HCT116 (cell line): ENCODE results near the gene SHISA6. TPM values are rescaled to one million over a fixed set of nuclear protein-coding genes. Genes with fewer than 3 reads are reported as not detected.

ENCODE experiments used
- ATAC-seq: fragments of 200-7000 bp; cut with Tn5 transposase; 2 replicates; pipeline ENCODE4 v1.9.1; 2020; ENCODE audit warnings: mild to moderate bottlenecking, moderate library complexity
- BruUV-seq: library from RNA; stranded (reverse); fragments of 400-500 nt; replicated peaks from 2 replicates; lab custom pipeline; 2021; lab: Mats Ljungman, UMichigan
- CTCF ChIA-PET: fragments of 300-600 bp; sonication (Branson Sonifier 250); formaldehyde crosslinking; loops from one replicate; lab custom pipeline; 2021; ENCODE audit warnings: antibody characterized with exemption; lab: Charles Lee
- POLR2A ChIA-PET: fragments of 300-600, 350-600 bp; sonication (Branson Sonifier 250); formaldehyde crosslinking; loops from one replicate; lab custom pipeline; 2021; ENCODE audit warnings: antibody characterized with exemption; lab: Charles Lee
- RAD21 ChIA-PET, 2 experiments: fragments of 300-600 bp; sonication (Branson Sonifier 250); formaldehyde crosslinking; loops; one replicate each; lab custom pipeline; 2023; ENCODE audit warnings: low total read pairs in 2 of 2; ENCODE audit not compliant: uncharacterized antibody in 2 of 2, unreplicated experiment in 2 of 2, low non-redundant PET in 1 of 2; lab: Charles Lee
- DNase-seq: peaks from one replicate; pipeline ENCODE4 v3.0.0-alpha.2; 2010; ENCODE audit warnings: low read depth, low spot score
- H2AFZ ChIP-seq: fragments of 200-600 bp; shearing (Covaris generic), sonication (generic); 2 replicates; pipeline ENCODE4 v1.6.1; 2017; ENCODE audit warnings: low read depth, mixed run types, mixed read lengths, antibody characterized with exemption, low read length; ENCODE audit not compliant: poor library complexity, severe bottlenecking
- H3K27ac ChIP-seq: 2 replicates; pipeline ENCODE4 v1.5.1; 2012; ENCODE audit warnings: low read depth, low read length
- H3K27me3 ChIP-seq: fragments of 200-600 bp; sonication (generic); 2 replicates; pipeline ENCODE4 v1.6.1; 2016; ENCODE audit warnings: mixed run types, low read length, mixed read lengths; ENCODE audit not compliant: insufficient read depth
- H3K36me3 ChIP-seq, 2 experiments: fragments of 200-500 bp in 1 of 2; fragments of 200-600 bp in 1 of 2; sonication (Bioruptor generic) in 1 of 2; sonication (generic) in 1 of 2; 2 replicates each; pipeline versions ENCODE4 v1.5.1 to v1.6.1; 2014 to 2016; ENCODE audit warnings: low read length in 2 of 2, inconsistent platforms in 1 of 2, mixed read lengths in 1 of 2, mixed run types in 1 of 2; ENCODE audit not compliant: insufficient read depth in 2 of 2, control insufficient read depth in 1 of 2
- H3K4me1 ChIP-seq, 2 experiments: fragments of 200-600 bp in 1 of 2; sonication (generic) in 1 of 2; 2 replicates each; pipeline versions ENCODE4 v1.5.1 to v1.6.1; 2012 to 2017; ENCODE audit warnings: low read length in 2 of 2, inconsistent platforms in 1 of 2, mild to moderate bottlenecking in 1 of 2, mixed read lengths in 1 of 2, mixed run types in 1 of 2, moderate library complexity in 1 of 2; ENCODE audit not compliant: insufficient read depth in 2 of 2, control insufficient read depth in 1 of 2
- H3K4me2 ChIP-seq: fragments of 200-600 bp; sonication (generic); 2 replicates; pipeline ENCODE4 v1.6.1; 2017; ENCODE audit warnings: mixed run types, low read length, mixed read lengths
- H3K4me3 ChIP-seq, 2 experiments: fragments of 200-600 bp in 1 of 2; sonication (generic) in 1 of 2; replicated peaks in 1 of 2; 2 replicates each; pipeline ENCODE4 v1.5.1; 2011 to 2016; ENCODE audit warnings: low read length in 2 of 2, control low read depth in 1 of 2, low read depth in 1 of 2, mild to moderate bottlenecking in 1 of 2, mixed read lengths in 1 of 2, mixed run types in 1 of 2
- H3K79me2 ChIP-seq: fragments of 200-600 bp; sonication (generic); 2 replicates; pipeline ENCODE4 v1.6.1; 2017; ENCODE audit warnings: mild to moderate bottlenecking, mixed run types, low read length, moderate library complexity, mixed read lengths; ENCODE audit not compliant: insufficient read depth
- H3K9ac ChIP-seq: fragments of 200-600 bp; sonication (generic); 2 replicates; pipeline ENCODE4 v1.6.1; 2016; ENCODE audit warnings: low read length, mixed read lengths
- H3K9me2 ChIP-seq: fragments of 200-600 bp; sonication (generic), shearing (Covaris generic); 2 replicates; pipeline ENCODE4 v1.6.1; 2017; ENCODE audit warnings: mixed run types, mild to moderate bottlenecking, moderate library complexity; ENCODE audit not compliant: insufficient read depth
- H3K9me3 ChIP-seq, 2 experiments: fragments of 200-500 bp in 1 of 2; fragments of 200-600 bp in 1 of 2; sonication (Bioruptor generic) in 1 of 2; sonication (generic) in 1 of 2; 2 replicates each; pipeline ENCODE4 v1.6.1; 2014 to 2017; ENCODE audit warnings: low read length in 2 of 2, mixed read lengths in 2 of 2, inconsistent platforms in 1 of 2, low read depth in 1 of 2, mild to moderate bottlenecking in 1 of 2, mixed run types in 1 of 2, moderate library complexity in 1 of 2; ENCODE audit not compliant: control insufficient read depth in 1 of 2, insufficient read depth in 1 of 2
- H4K20me1 ChIP-seq: fragments of 200-600 bp; sonication (generic), shearing (Covaris generic); 2 replicates; pipeline ENCODE4 v1.6.1; 2017; ENCODE audit warnings: mixed run types, mild to moderate bottlenecking, moderate library complexity; ENCODE audit not compliant: insufficient read depth
- ATF3 ChIP-seq: IDR thresholded peaks from 2 replicates; pipeline ENCODE4 v1.6.1; 2012
- CBX3 ChIP-seq: IDR thresholded peaks from 2 replicates; pipeline ENCODE4 v1.6.1; 2012; ENCODE audit warnings: low read depth
- CEBPB ChIP-seq: IDR thresholded peaks from 2 replicates; pipeline ENCODE4 v1.6.1; 2012; ENCODE audit warnings: low read depth
- CTCF ChIP-seq, 3 experiments: fragments of 200-600 bp in 1 of 3; sonication (generic) in 1 of 3; IDR thresholded peaks in 2 of 3; conservative IDR thresholded peaks in 1 of 3; 2 replicates each; pipeline ENCODE4 v1.5.1; 2012 to 2017; ENCODE audit warnings: low read depth in 2 of 3, low read length in 2 of 3, antibody characterized with exemption in 1 of 3, borderline replicate concordance in 1 of 3, control low read depth in 1 of 3, mild to moderate bottlenecking in 1 of 3, mixed read lengths in 1 of 3, mixed run types in 1 of 3, moderate library complexity in 1 of 3; ENCODE audit not compliant: insufficient read depth in 1 of 3
- EGR1 ChIP-seq: IDR thresholded peaks from 2 replicates; pipeline ENCODE4 v1.6.1; 2012; ENCODE audit warnings: low read depth
- ELF1 ChIP-seq: IDR thresholded peaks from 2 replicates; pipeline ENCODE4 v1.6.1; 2012; ENCODE audit warnings: low read depth, borderline replicate concordance
- EZH2 ChIP-seq: fragments of 200-600 bp; sonication (generic); IDR thresholded peaks from 2 replicates; pipeline ENCODE4 v1.6.1; 2017; ENCODE audit warnings: antibody characterized with exemption, mixed run types
- EZH2phosphoT487 ChIP-seq: fragments of 200-600 bp; IDR thresholded peaks from 2 replicates; pipeline ENCODE4 v1.6.1; 2018; ENCODE audit warnings: antibody characterized with exemption, borderline replicate concordance
- FOSL1 ChIP-seq: IDR thresholded peaks from 2 replicates; pipeline ENCODE4 v1.6.1; 2012; ENCODE audit warnings: low read depth
- JUND ChIP-seq: IDR thresholded peaks from 2 replicates; pipeline ENCODE4 v1.6.1; 2012
- POLR2A ChIP-seq: IDR thresholded peaks from 2 replicates; pipeline ENCODE4 v1.7.0; 2011; ENCODE audit warnings: borderline replicate concordance; ENCODE audit not compliant: insufficient read depth, insufficient read length; ENCODE audit errors: extremely low read depth
- RAD21 ChIP-seq: IDR thresholded peaks from 2 replicates; pipeline ENCODE4 v1.6.1; 2012; ENCODE audit warnings: low read depth, mild to moderate bottlenecking
- REST ChIP-seq: IDR thresholded peaks from 2 replicates; pipeline ENCODE4 v1.6.1; 2012; ENCODE audit warnings: low read depth
- SP1 ChIP-seq: IDR thresholded peaks from 2 replicates; pipeline ENCODE4 v1.6.1; 2012; ENCODE audit warnings: low read depth
- SRF ChIP-seq: IDR thresholded peaks from 2 replicates; pipeline ENCODE4 v1.6.1; 2012; ENCODE audit warnings: low read depth
- YY1 ChIP-seq: IDR thresholded peaks from 2 replicates; pipeline ENCODE4 v1.6.1; 2011; ENCODE audit warnings: low read length, low read depth, moderate library complexity, mild to moderate bottlenecking; ENCODE audit not compliant: insufficient replicate concordance; ENCODE audit errors: extremely low read depth
- ZBTB33 ChIP-seq: IDR thresholded peaks from 2 replicates; pipeline ENCODE4 v1.6.1; 2011; ENCODE audit warnings: mild to moderate bottlenecking, low read length, moderate library complexity; ENCODE audit not compliant: insufficient replicate concordance; ENCODE audit errors: extremely low read depth
- ZFX ChIP-seq: fragments of 450-650 bp; IDR thresholded peaks from 2 replicates; pipeline ENCODE4 v1.6.1; 2017
- intact Hi-C: fragments of 100-400 bp; cut with micrococcal nuclease; formaldehyde crosslinking; loops from 2 replicates; pipeline ENCODE4 v1.10.0; 2022
- total RNA-seq: library from RNA; stranded (reverse); gene quantifications from one replicate; pipeline ENCODE4 v1.2.1, GENCODE V29; 2021; ENCODE audit not compliant: unreplicated experiment

SHISA6 gene
- total RNA-seq, 1 experiment from 2014 or later, result not detected

- TF ChIP-seq ZBTB33 (no peak), CBX3 (no peak), FOSL1 (no peak), SRF (no peak), EZH2 (no peak), POLR2A (no peak), ELF1 (no peak), ATF3 (no peak), CEBPB (no peak), JUND (no peak), RAD21 (no peak)
These were observed 298.6 kb downstream of the SHISA6 start (continued) for GRCh38 chr17:11539637-11540036.

- no TSS peak for BruUV-seq
- ChIA-PET POLR2A (no interaction called here), CTCF (no interaction called here), RAD21 (no interaction called here)
- TF ChIP-seq ELF1 (no peak), YY1 (no peak), REST (no peak), ZFX (no peak), POLR2A (no peak), SP1 (no peak), JUND (no peak), CTCF (IDR thresholded peaks at IDR 0.05 in 2 of 3, conservative IDR thresholded peaks at IDR 0.05 in 1 of 3; ENCODE audit: borderline replicate concordance in 1 of 3, insufficient read depth in 1 of 3, low read depth in 2 of 3, low read length in 2 of 3) (no peak), EZH2phosphoT487 (no peak), EGR1 (no peak)
- Histone ChIP-seq H3K4me1 (no peaks in the 10 kb centered on the region), H3K27ac (no peak overlapping the region), H3K4me3 (no peak overlapping the region), H3K9me2 (no peaks in the 10 kb centered on the region), H3K36me3 (no peaks in the 10 kb centered on the region), H3K79me2 (no peaks in the 10 kb centered on the region), H2AFZ (no peak overlapping the region), H4K20me1 (no peaks in the 10 kb centered on the region), H3K9ac (no peak overlapping the region), H3K27me3 (no peaks in the 10 kb centered on the region), H3K9me3 (peaks cover 0 to 4% of the 10 kb centered on the region in 2 experiments; a peak in 2 of 4 replicates), H3K4me2 (no peak overlapping the region)
- intact Hi-C loops, result no loop called here
- DNase-seq (no peak), ATAC-seq (no peak)
These were observed 304.0 kb downstream of the SHISA6 start for GRCh38 chr17:11545002-11545401.
